KMS-11 (cell line): ENCODE measurements around the gene TRAPPC6A.

Experiments used
- H2AFZ ChIP-seq: fragments of 200-600 bp; sonication (generic); 2 replicates; pipeline ENCODE4 v1.6.1; 2016; ENCODE audit warnings: antibody characterized with exemption, mixed run types, low read depth
- H3K27ac ChIP-seq: fragments of 200-600 bp; sonication (generic); 2 replicates; pipeline ENCODE4 v1.6.1; 2016; ENCODE audit warnings: mild to moderate bottlenecking, mixed run types
- H3K27me3 ChIP-seq: fragments of 200-600 bp; sonication (generic); 2 replicates; pipeline ENCODE4 v1.6.1; 2017; ENCODE audit warnings: mild to moderate bottlenecking, low read depth, mixed run types, moderate library complexity; ENCODE audit not compliant: insufficient read depth
- H3K36me3 ChIP-seq: fragments of 200-600 bp; sonication (generic); 2 replicates; pipeline ENCODE4 v1.6.1; 2017; ENCODE audit warnings: mild to moderate bottlenecking, mixed run types; ENCODE audit not compliant: insufficient read depth
- H3K4me1 ChIP-seq: fragments of 200-600 bp; sonication (generic); 2 replicates; pipeline ENCODE4 v1.6.1; 2016; ENCODE audit warnings: mild to moderate bottlenecking, low read depth, mixed run types; ENCODE audit not compliant: poor library complexity, severe bottlenecking
- H3K4me2 ChIP-seq: fragments of 200-600 bp; sonication (generic); 2 replicates; pipeline ENCODE4 v1.7.0; 2016; ENCODE audit warnings: mild to moderate bottlenecking, mixed run types
- H3K4me3 ChIP-seq: fragments of 200-600 bp; sonication (generic); IDR thresholded peaks from 2 replicates; pipeline ENCODE4 v1.6.1; 2017; ENCODE audit warnings: low read depth, low read length, mixed read lengths; ENCODE audit not compliant: insufficient read depth
- H3K79me2 ChIP-seq: fragments of 200-600 bp; sonication (generic); 2 replicates; pipeline ENCODE4 v1.6.1; 2016; ENCODE audit warnings: low read depth, mixed run types; ENCODE audit not compliant: insufficient read depth
- H3K9ac ChIP-seq: fragments of 200-600 bp; sonication (generic); 2 replicates; pipeline ENCODE4 v1.6.1; 2016; ENCODE audit warnings: mild to moderate bottlenecking, mixed run types
- H4K20me1 ChIP-seq: fragments of 200-600 bp; sonication (generic); 2 replicates; pipeline ENCODE4 v1.6.1; 2016; ENCODE audit warnings: mild to moderate bottlenecking, mixed run types; ENCODE audit not compliant: insufficient read depth
- CTCF ChIP-seq: fragments of 200-600 bp; sonication (generic); conservative IDR thresholded peaks from 2 replicates; pipeline ENCODE4 v1.6.1; 2017; ENCODE audit warnings: low read depth, mild to moderate bottlenecking, antibody characterized with exemption, low read length, moderate library complexity, mixed read lengths

Gene TRAPPC6A

GRCh38 chr19:45156751-45157150 is 21.3 kb downstream of the TRAPPC6A start:
- H3K9ac ChIP-seq, result no peak overlapping the region
- no peak overlapping the region for H3K27ac ChIP-seq
- H3K79me2 ChIP-seq, result no peaks in the 10 kb centered on the region
- no peaks in the 10 kb centered on the region for H3K36me3 ChIP-seq
- no peak overlapping the region for H3K4me2 ChIP-seq
- H4K20me1 ChIP-seq, result no peaks in the 10 kb centered on the region
- H3K4me3 ChIP-seq, result no peak overlapping the region
- no peak overlapping the region for H2AFZ ChIP-seq
- H3K4me1 ChIP-seq, result no peaks in the 10 kb centered on the region
- TF ChIP-seq CTCF, result no peak
- H3K27me3 ChIP-seq, result 0 out of 2 replicates have a peak, but pooled peaks cover 3% of the 10 kb centered on the region

- no peaks in the 10 kb centered on the region for H3K36me3 ChIP-seq
- no peaks in the 10 kb centered on the region for H4K20me1 ChIP-seq
- TF ChIP-seq CTCF, result no peak
- H3K79me2 ChIP-seq, result no peaks in the 10 kb centered on the region
- no peak overlapping the region for H3K27ac ChIP-seq
- no peak overlapping the region for H3K4me3 ChIP-seq
- H3K4me1 ChIP-seq, result no peaks in the 10 kb centered on the region
- no peak overlapping the region for H2AFZ ChIP-seq
- H3K4me2 ChIP-seq, result no peak overlapping the region
- H3K27me3 ChIP-seq, result 0 out of 2 replicates have a peak, but pooled peaks cover 3% of the 10 kb centered on the region
- H3K9ac ChIP-seq, result no peak overlapping the region
Observed at GRCh38 chr19:45156011-45156630, 21.9 kb downstream of the TRAPPC6A start.

- Histone ChIP-seq H3K27me3 (no peaks in the 10 kb centered on the region), H3K4me3 (no peak overlapping the region), H4K20me1 (no peaks in the 10 kb centered on the region), H2AFZ (no peak overlapping the region), H3K4me1 (no peaks in the 10 kb centered on the region), H3K79me2 (no peaks in the 10 kb centered on the region), H3K4me2 (no peak overlapping the region), H3K9ac (no peak overlapping the region), H3K27ac (no peak overlapping the region), H3K36me3 (no peaks in the 10 kb centered on the region)
- no peak for TF ChIP-seq CTCF
Observed at GRCh38 chr19:45154064-45154827, 23.8 kb downstream of the TRAPPC6A start.

- Histone ChIP-seq H2AFZ (no peak overlapping the region), H4K20me1 (no peaks in the 10 kb centered on the region), H3K79me2 (no peaks in the 10 kb centered on the region), H3K4me3 (no peak overlapping the region), H3K27me3 (no peaks in the 10 kb centered on the region), H3K36me3 (no peaks in the 10 kb centered on the region), H3K9ac (no peak overlapping the region), H3K27ac (no peak overlapping the region), H3K4me2 (no peak overlapping the region), H3K4me1 (no peaks in the 10 kb centered on the region)
- TF ChIP-seq CTCF, result no peak
Observed at GRCh38 chr19:45153339-45154063, 24.5 kb downstream of the TRAPPC6A start.
